Measurements from ENCODE around the gene PDE11A.

DNA sequence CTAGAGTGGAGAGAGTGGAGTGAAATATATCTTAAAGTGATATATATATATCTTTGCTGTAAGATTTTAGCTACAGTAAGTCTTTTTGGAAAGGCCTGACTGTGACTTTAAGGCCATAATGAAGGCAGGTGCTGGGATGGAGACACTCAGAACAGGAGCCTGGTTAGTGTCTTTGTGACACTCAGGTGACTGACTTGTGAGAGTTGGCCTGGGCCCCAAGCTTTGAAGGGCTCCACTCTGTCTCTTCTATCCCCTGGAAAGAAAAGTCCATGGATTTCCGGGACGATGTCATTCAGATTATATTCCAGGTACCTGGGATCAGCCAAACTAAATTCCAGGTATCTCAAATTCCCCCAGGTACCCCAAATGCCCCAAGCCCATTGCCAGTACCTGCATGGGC is 276.6 kb downstream of the PDE11A start:
- no peak for TF ChIP-seq POLR2A (IDR thresholded peaks at IDR 0.05; ENCODE audit: low read length)
- no peak for TF ChIP-seq GATA1 (IDR thresholded peaks at IDR 0.05; ENCODE audit: low read depth, low read length)
